ENCODE measurements around the gene ZNF618.

The ZNF618 gene

GRCh38 chr9:113934167-113934828 is 58.2 kb downstream of the ZNF618 start:
- DNase-seq (ENCODE audit: low read depth, low spot score): no peak

- DNase-seq (ENCODE audit: low read depth, low spot score): no peak
Measured at GRCh38 chr9:113934829-113935676, 58.9 kb downstream of the ZNF618 start.

- no peak for DNase-seq (ENCODE audit: low read depth, low spot score)
Measured at GRCh38 chr9:113935677-113936380, 59.7 kb downstream of the ZNF618 start.

- DNase-seq (ENCODE audit: low read depth, low spot score): no peak
Measured at GRCh38 chr9:113940077-113940476, 64.0 kb downstream of the ZNF618 start.

- DNase-seq (ENCODE audit: low read depth, low spot score): no peak
Measured at GRCh38 chr9:113941056-113941455, 64.9 kb downstream of the ZNF618 start.

- no peak for DNase-seq (ENCODE audit: low read depth, low spot score)
Measured at GRCh38 chr9:113941526-113941925, 65.4 kb downstream of the ZNF618 start.

- DNase-seq (ENCODE audit: low read depth, low spot score): no peak
Measured at GRCh38 chr9:113943112-113944009, 67.3 kb downstream of the ZNF618 start.

- DNase-seq (ENCODE audit: low read depth, low spot score): no peak
Measured at GRCh38 chr9:113945784-113946183, 69.7 kb downstream of the ZNF618 start.

- DNase-seq (ENCODE audit: low read depth, low spot score): no peak
Measured at GRCh38 chr9:113946496-113947115, 70.5 kb downstream of the ZNF618 start.

GRCh38 chr9:113947941-113948340 is 71.8 kb downstream of the ZNF618 start:
- DNase-seq (ENCODE audit: low read depth, low spot score): no peak

GRCh38 chr9:113948891-113949570 is 72.9 kb downstream of the ZNF618 start:
- no peak for DNase-seq (ENCODE audit: low read depth, low spot score)

GRCh38 chr9:113949571-113950078 is 73.5 kb downstream of the ZNF618 start:
- DNase-seq (ENCODE audit: low read depth, low spot score): no peak

- DNase-seq (ENCODE audit: low read depth, low spot score): no peak
Measured at GRCh38 chr9:113950195-113951031, 74.3 kb downstream of the ZNF618 start.

- DNase-seq (ENCODE audit: low read depth, low spot score): no peak
Measured at GRCh38 chr9:113951032-113951372, 74.9 kb downstream of the ZNF618 start.

GRCh38 chr9:113952676-113953075 is 76.6 kb downstream of the ZNF618 start:
- DNase-seq (ENCODE audit: low read depth, low spot score): no peak

GRCh38 chr9:113953531-113953930 is 77.4 kb downstream of the ZNF618 start:
- no peak for DNase-seq (ENCODE audit: low read depth, low spot score)

GRCh38 chr9:113954591-113954990 is 78.5 kb downstream of the ZNF618 start:
- DNase-seq (ENCODE audit: low read depth, low spot score): no peak

GRCh38 chr9:113955076-113955752 is 79.1 kb downstream of the ZNF618 start:
- peak; percentile 70 for DNase-seq (ENCODE audit: low read depth, low spot score)

GRCh38 chr9:113956901-113957300 is 80.8 kb downstream of the ZNF618 start:
- no peak for DNase-seq (ENCODE audit: low read depth, low spot score)

Measured in smooth muscle cell of the brain vasculature (primary cell).